GM23338 (cell line): Measurements from ENCODE around the gene MAPT. TPM values are rescaled to one million over a fixed set of nuclear protein-coding genes. Genes with fewer than 3 reads are reported as not detected.

Source experiments
- ATAC-seq: fragments of 200-7000 bp; cut with Tn5 transposase; 3 replicates; pipeline ENCODE4 v1.9.1; 2020
- DNase-seq: peaks from one replicate; pipeline ENCODE4 v3.0.0-alpha.2; 2015; ENCODE audit warnings: low spot score
- H2AFZ ChIP-seq: fragments of 200-600 bp; sonication (generic); 2 replicates; pipeline ENCODE4 v1.8.0; 2016; ENCODE audit warnings: antibody characterized with exemption, mild to moderate bottlenecking, moderate library complexity
- H3F3A ChIP-seq: fragments of 200-600 bp; sonication (generic); replicated peaks from 2 replicates; pipeline ENCODE4 v1.8.0; 2017; ENCODE audit warnings: antibody characterized with exemption, mixed run types, low read depth
- H3K27ac ChIP-seq: fragments of 200-600 bp; sonication (generic); 2 replicates; pipeline ENCODE4 v1.6.1; 2016; ENCODE audit warnings: low read depth
- H3K27me3 ChIP-seq: fragments of 200-600 bp; sonication (generic); 2 replicates; pipeline ENCODE4 v1.8.0; 2016; ENCODE audit warnings: mild to moderate bottlenecking, mixed run types, moderate library complexity; ENCODE audit not compliant: insufficient read depth
- H3K36me3 ChIP-seq: fragments of 200-600 bp; sonication (generic); 2 replicates; pipeline ENCODE4 v1.8.0; 2016; ENCODE audit warnings: mild to moderate bottlenecking; ENCODE audit not compliant: insufficient read depth
- H3K4me1 ChIP-seq: fragments of 200-600 bp; sonication (generic); 2 replicates; pipeline ENCODE4 v1.8.0; 2016; ENCODE audit warnings: mild to moderate bottlenecking, moderate library complexity; ENCODE audit not compliant: insufficient read depth
- H3K4me2 ChIP-seq: fragments of 200-600 bp; sonication (generic); 2 replicates; pipeline ENCODE4 v1.7.1; 2017; ENCODE audit warnings: mixed run types
- H3K4me3 ChIP-seq: fragments of 200-600 bp; sonication (generic); 2 replicates; pipeline ENCODE4 v1.6.1; 2016; ENCODE audit warnings: mixed run types
- H3K79me2 ChIP-seq: fragments of 200-600 bp; sonication (generic); replicated peaks from 2 replicates; pipeline ENCODE4 v1.8.0; 2017; ENCODE audit warnings: mild to moderate bottlenecking; ENCODE audit not compliant: insufficient read depth
- H3K9me2 ChIP-seq: fragments of 200-600 bp; sonication (generic); 2 replicates; pipeline ENCODE4 v1.8.0; 2017; ENCODE audit not compliant: insufficient read depth
- H4K20me1 ChIP-seq: fragments of 200-600 bp; sonication (generic); replicated peaks from 2 replicates; pipeline ENCODE4 v1.8.0; 2017; ENCODE audit warnings: mild to moderate bottlenecking; ENCODE audit not compliant: insufficient read depth
- H3K27ac Mint-ChIP-seq: 2 replicates; pipeline ENCODE4 v1.8.0; 2020; ENCODE audit warnings: inconsistent platforms, mild to moderate bottlenecking, moderate library complexity, mixed read lengths
- H3K27me3 Mint-ChIP-seq: 3 replicates; pipeline ENCODE4 v1.8.0; 2022; ENCODE audit warnings: low read depth, mild to moderate bottlenecking, moderate library complexity, mixed read lengths, inconsistent platforms; ENCODE audit not compliant: insufficient read depth, poor library complexity
- H3K36me3 Mint-ChIP-seq: 3 replicates; pipeline ENCODE4 v1.8.0; 2021; ENCODE audit warnings: low read depth, mild to moderate bottlenecking, inconsistent platforms, moderate library complexity, mixed read lengths
- H3K4me1 Mint-ChIP-seq: 3 replicates; pipeline ENCODE4 v1.8.0; 2020; ENCODE audit warnings: mild to moderate bottlenecking, inconsistent platforms, mixed read lengths
- H3K4me3 Mint-ChIP-seq: 3 replicates; pipeline ENCODE4 v1.8.0; 2021; ENCODE audit warnings: moderate library complexity, mild to moderate bottlenecking, inconsistent platforms, mixed read lengths
- H3K9me3 Mint-ChIP-seq: 3 replicates; pipeline ENCODE4 v1.8.0; 2020; ENCODE audit warnings: moderate library complexity, mild to moderate bottlenecking, inconsistent platforms, mixed read lengths
- CREB1 ChIP-seq: fragments of 250-450 bp; sonication (Bioruptor Pico); IDR thresholded peaks from 2 replicates; pipeline ENCODE4 v1.5.0; 2020; ENCODE audit warnings: low read depth, mild to moderate bottlenecking, moderate library complexity
- POLR2AphosphoS5 ChIP-seq: IDR thresholded peaks from 2 replicates; pipeline ENCODE4 v1.6.1; 2016; ENCODE audit warnings: antibody characterized with exemption, low read depth
- STAT1 ChIP-seq: IDR thresholded peaks from one replicate; pipeline ENCODE4 v1.6.1; 2016; ENCODE audit warnings: antibody characterized with exemption; ENCODE audit not compliant: unreplicated experiment
- ZNF331 ChIP-seq: fragments of 250-450 bp; sonication (Bioruptor Pico); IDR thresholded peaks from 2 replicates; pipeline ENCODE4 v1.5.0; 2020; ENCODE audit warnings: low read depth, mild to moderate bottlenecking, moderate library complexity
- polyA plus RNA-seq: library from polyadenylated mRNA; unstranded; fragments of >200 nt; fragmentation: Nextera tagmentation; extraction: Ambion mirVana; gene quantifications from 2 replicates; pipeline ENCODE4 v1.2.1, GENCODE V29; 2016
- total RNA-seq: library from RNA; depleted of rRNA; stranded (reverse); fragments of >200 nt; shearing (Covaris generic); gene quantifications from 2 replicates; pipeline ENCODE4 v1.2.3, GENCODE V29; 2014
- TF ChIP-seq, protein P1 (sequence below): IDR thresholded peaks from 2 replicates; pipeline ENCODE4 v1.6.1; 2016; ENCODE audit warnings: antibody characterized with exemption
- TF ChIP-seq, protein P2 (sequence below), 2 experiments: fragments of 200-600 bp in 1 of 2; sonication (generic) in 1 of 2; conservative IDR thresholded peaks; 2 replicates each; pipeline versions ENCODE4 v1.5.1 to v1.6.1; 2016 to 2017; ENCODE audit warnings: antibody characterized with exemption in 2 of 2, low read depth in 2 of 2, mild to moderate bottlenecking in 2 of 2, moderate library complexity in 1 of 2

MAPT gene
- total and polyA plus RNA-seq, 2 experiments from 2014 or later = 1.1 to 2.1 TPM

- TF ChIP-seq, protein P1, sequence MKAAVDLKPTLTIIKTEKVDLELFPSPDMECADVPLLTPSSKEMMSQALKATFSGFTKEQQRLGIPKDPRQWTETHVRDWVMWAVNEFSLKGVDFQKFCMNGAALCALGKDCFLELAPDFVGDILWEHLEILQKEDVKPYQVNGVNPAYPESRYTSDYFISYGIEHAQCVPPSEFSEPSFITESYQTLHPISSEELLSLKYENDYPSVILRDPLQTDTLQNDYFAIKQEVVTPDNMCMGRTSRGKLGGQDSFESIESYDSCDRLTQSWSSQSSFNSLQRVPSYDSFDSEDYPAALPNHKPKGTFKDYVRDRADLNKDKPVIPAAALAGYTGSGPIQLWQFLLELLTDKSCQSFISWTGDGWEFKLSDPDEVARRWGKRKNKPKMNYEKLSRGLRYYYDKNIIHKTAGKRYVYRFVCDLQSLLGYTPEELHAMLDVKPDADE = no peak
- TF ChIP-seq, protein P2, sequence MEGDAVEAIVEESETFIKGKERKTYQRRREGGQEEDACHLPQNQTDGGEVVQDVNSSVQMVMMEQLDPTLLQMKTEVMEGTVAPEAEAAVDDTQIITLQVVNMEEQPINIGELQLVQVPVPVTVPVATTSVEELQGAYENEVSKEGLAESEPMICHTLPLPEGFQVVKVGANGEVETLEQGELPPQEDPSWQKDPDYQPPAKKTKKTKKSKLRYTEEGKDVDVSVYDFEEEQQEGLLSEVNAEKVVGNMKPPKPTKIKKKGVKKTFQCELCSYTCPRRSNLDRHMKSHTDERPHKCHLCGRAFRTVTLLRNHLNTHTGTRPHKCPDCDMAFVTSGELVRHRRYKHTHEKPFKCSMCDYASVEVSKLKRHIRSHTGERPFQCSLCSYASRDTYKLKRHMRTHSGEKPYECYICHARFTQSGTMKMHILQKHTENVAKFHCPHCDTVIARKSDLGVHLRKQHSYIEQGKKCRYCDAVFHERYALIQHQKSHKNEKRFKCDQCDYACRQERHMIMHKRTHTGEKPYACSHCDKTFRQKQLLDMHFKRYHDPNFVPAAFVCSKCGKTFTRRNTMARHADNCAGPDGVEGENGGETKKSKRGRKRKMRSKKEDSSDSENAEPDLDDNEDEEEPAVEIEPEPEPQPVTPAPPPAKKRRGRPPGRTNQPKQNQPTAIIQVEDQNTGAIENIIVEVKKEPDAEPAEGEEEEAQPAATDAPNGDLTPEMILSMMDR (conservative IDR thresholded peaks at IDR 0.05; ENCODE audit: low read depth in 2 of 2) = no peak
- TF ChIP-seq CREB1 (CRISPR knock-in tag) = no peak
- no peak for TF ChIP-seq POLR2AphosphoS5
- no peak for TF ChIP-seq STAT1
- no peak for TF ChIP-seq ZNF331 (CRISPR knock-in tag)
Observed at GRCh38 chr17:46025510-46026165, 131.3 kb downstream of the MAPT start (continued).

GRCh38 chr17:46026166-46027047, 132.1 kb downstream of the MAPT start:
- TF ChIP-seq, protein P2 (conservative IDR thresholded peaks at IDR 0.05; ENCODE audit: low read depth in 2 of 2) = peak; percentile 19 to 40; a peak in 2 of 4 replicates
- TF ChIP-seq, protein P1 = no peak
- no peak overlapping the region for H3K4me2 ChIP-seq
- DNase-seq = peak; percentile 41
- Mint-ChIP-seq H3K36me3 (peaks cover 30% of the 10 kb centered on the region), H3K4me3 (no peak overlapping the region), H3K27me3 (peaks cover 28% of the 10 kb centered on the region), H3K27ac (peak overlapping the region; percentile 88), H3K9me3 (no peaks in the 10 kb centered on the region), H3K4me1 (peaks cover 51% of the 10 kb centered on the region)
- no peaks in the 10 kb centered on the region for H3K79me2 ChIP-seq
- H3K4me3 ChIP-seq = no peak overlapping the region
- no peaks in the 10 kb centered on the region for H3K27me3 ChIP-seq
- H3K4me1 ChIP-seq = peaks cover 41% of the 10 kb centered on the region
- no peaks in the 10 kb centered on the region for H3K9me2 ChIP-seq
- H3K36me3 ChIP-seq = no peaks in the 10 kb centered on the region
- no peak overlapping the region for H2AFZ ChIP-seq
- H3K27ac ChIP-seq = peak overlapping the region; percentile 77; the same call in 1 of the 2 replicates
- ATAC-seq = peak; percentile 59
- peaks cover 10% of the 10 kb centered on the region; the same call in 1 of the 2 replicates for H3F3A ChIP-seq
- peaks cover 3% of the 10 kb centered on the region; the same call in 1 of the 2 replicates for H4K20me1 ChIP-seq
